GM19043 (cell line): ENCODE results near the gene NUAK2.
"Not testable (repeated sequence)": the region's sequence is repeated elsewhere in the genome, so short reads cannot be mapped to it uniquely, and the experiment has no call there.

Experiments
- ATAC-seq: cut with Tn5 transposase; IDR thresholded peaks from one replicate; pipeline ENCODE4 v1.9.1; 2021; ENCODE audit warnings: low read depth; ENCODE audit not compliant: unreplicated experiment

The NUAK2 gene

GRCh38 chr1:205321162-205321958 is at the start of gene NUAK2:
Gene NUAK2, minus strand, starts transcription at chr1:205321745. Its CDS starts 117 bp downstream, at chr1:205321628.
- no peak for ATAC-seq

- no peak for ATAC-seq
Measured at GRCh38 chr1:205370780-205371179, 49.2 kb upstream of the NUAK2 start.

GRCh38 chr1:205369701-205370123 is 48.2 kb upstream of the NUAK2 start:
- no peak for ATAC-seq

GRCh38 chr1:205368478-205368877 is 46.9 kb upstream of the NUAK2 start:
- no peak for ATAC-seq

GRCh38 chr1:205365945-205366463 is 44.5 kb upstream of the NUAK2 start:
- no peak for ATAC-seq

GRCh38 chr1:205365086-205365485 is 43.5 kb upstream of the NUAK2 start:
- ATAC-seq: not testable (repeated sequence)

- ATAC-seq: no peak
Measured at GRCh38 chr1:205360891-205361290, 39.3 kb upstream of the NUAK2 start.

GRCh38 chr1:205359771-205360565 is 38.4 kb upstream of the NUAK2 start:
- no peak for ATAC-seq

GRCh38 chr1:205358579-205358978 is 37.0 kb upstream of the NUAK2 start:
- ATAC-seq: no peak

GRCh38 chr1:205357567-205357966 is 36.0 kb upstream of the NUAK2 start:
- ATAC-seq: no peak

GRCh38 chr1:205356440-205357139 is 35.0 kb upstream of the NUAK2 start, which contains the start of gene KLHDC8A:
Gene KLHDC8A, minus strand, starts transcription at chr1:205356922. Its CDS starts 13,318 bp downstream, at chr1:205343604.
- no peak for ATAC-seq

GRCh38 chr1:205355075-205355453 is 33.5 kb upstream of the NUAK2 start:
- ATAC-seq: no peak

GRCh38 chr1:205354259-205355074 is 32.9 kb upstream of the NUAK2 start:
- no peak for ATAC-seq

GRCh38 chr1:205353612-205354011 is 32.1 kb upstream of the NUAK2 start:
- no peak for ATAC-seq

GRCh38 chr1:205353191-205353590 is 31.6 kb upstream of the NUAK2 start:
- no peak for ATAC-seq

- no peak for ATAC-seq
Measured at GRCh38 chr1:205351984-205352713, 30.6 kb upstream of the NUAK2 start.

GRCh38 chr1:205350691-205351141 is 29.2 kb upstream of the NUAK2 start:
- no peak for ATAC-seq

GRCh38 chr1:205350124-205350523 is 28.6 kb upstream of the NUAK2 start:
- no peak for ATAC-seq
